GM10248 (cell line): ENCODE data around the gene PNPT1.

Experiments used
- CTCF ChIA-PET: fragments of 300-600 bp; sonication (Branson Sonifier 250); formaldehyde crosslinking; extraction: SDS; loops from one replicate; lab custom pipeline; 2021; ENCODE audit warnings: antibody characterized with exemption; lab: Yijun Ruan, JAX
- POLR2A ChIA-PET: fragments of 350-650 bp; sonication (Branson Sonifier 250); formaldehyde crosslinking; extraction: SDS; loops from one replicate; lab custom pipeline; 2020; ENCODE audit warnings: antibody characterized with exemption; lab: Yijun Ruan, JAX
- DNase-seq: peaks from one replicate; pipeline ENCODE4 v3.0.0; 2012; ENCODE audit errors: extremely low spot score
- CTCF ChIP-seq: IDR thresholded peaks from 2 replicates; pipeline ENCODE4 v1.5.1; 2012; ENCODE audit warnings: mild to moderate bottlenecking, low read depth; ENCODE audit errors: extremely low read depth, missing control alignments, control extremely low read depth

PNPT1 gene

DNA sequence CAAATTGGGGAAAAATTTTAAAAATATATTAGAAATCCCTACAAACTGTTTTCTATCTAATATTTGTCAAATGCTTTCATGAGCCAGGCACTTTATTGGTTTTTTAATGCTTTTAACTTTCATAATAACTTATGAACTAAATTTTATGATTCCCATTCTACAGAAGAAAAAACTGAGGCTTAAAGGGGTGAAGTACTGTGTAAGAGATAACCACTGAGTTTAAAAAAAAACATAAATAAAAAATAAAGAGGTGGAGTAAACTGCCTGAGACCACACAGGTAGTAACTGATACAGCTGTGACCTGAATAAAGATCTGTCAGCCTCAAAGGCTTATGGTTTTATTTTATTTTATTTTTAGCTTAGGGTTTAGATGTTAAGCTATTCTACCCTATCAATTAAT, 24.7 kb downstream of the PNPT1 start:
- CTCF ChIA-PET: no interaction called here
- DNase-seq: no peak
- TF ChIP-seq CTCF: no peak
- POLR2A ChIA-PET: no interaction called here

DNA sequence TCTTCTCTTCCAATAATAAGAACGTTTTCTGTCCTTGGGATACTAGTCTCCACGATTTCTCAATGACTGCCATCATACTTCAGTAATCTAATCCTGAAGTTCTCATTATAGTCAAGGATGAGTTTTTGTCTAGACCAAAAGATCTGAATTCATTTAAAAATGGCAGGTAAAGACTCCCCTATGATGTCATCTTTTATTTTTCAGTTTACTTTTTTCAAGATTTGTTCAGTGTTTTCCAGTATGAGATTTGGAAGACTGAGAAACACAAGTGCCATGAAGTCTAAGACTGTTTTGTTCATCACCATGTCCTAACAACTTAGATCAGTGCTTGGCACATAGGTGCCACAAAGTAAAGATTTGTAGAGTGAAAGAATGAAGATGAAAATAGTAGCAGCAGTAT, 40.4 kb downstream of the PNPT1 start:
- no peak for DNase-seq
- no peak for TF ChIP-seq CTCF
- ChIA-PET CTCF (no interaction called here), POLR2A (no interaction called here)

DNA sequence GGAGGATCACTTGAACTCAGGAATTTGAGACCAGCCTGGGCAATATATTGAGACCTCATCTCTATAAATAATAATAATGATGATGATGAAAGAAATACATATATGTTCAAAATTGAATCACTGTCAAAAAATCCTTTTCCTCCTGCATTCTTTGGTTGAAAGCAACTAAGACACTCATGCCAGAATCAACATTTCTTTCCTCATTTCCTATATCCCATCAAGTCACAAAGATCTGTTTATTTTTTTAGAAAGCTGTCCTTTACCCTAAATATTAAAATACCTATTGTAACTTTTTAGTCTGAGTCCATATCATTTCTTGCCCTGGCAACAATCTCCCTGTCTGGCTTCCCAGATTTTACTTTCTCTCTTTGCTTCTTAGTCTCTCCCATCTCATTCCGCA, 44.4 kb downstream of the PNPT1 start:
- POLR2A ChIA-PET: no interaction called here
- no peak for DNase-seq
- TF ChIP-seq CTCF: no peak
- CTCF ChIA-PET: interaction anchor here (1.2 kb wide), 1 partner anchor 13 kb away, joined by 3 read pairs; no protein-coding TSS in a partner anchor

DNA sequence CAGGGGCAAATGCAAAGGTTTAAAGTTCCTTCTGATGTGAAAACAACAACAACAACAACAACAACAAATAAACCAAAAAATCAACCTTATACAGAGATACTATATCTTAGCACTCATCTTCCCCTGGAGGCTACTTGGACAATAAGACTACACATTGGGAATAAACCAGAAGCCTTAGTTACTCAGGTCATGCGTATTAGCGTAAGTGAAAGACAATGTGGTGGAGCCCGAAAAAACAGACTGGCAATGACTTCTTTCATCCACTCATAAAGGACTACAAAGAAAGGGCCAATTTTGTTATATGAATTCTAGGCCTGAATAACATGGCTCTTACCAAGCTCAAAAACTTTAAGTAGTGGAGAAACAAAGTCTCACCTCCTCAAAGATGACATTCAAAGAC, 56.8 kb downstream of the PNPT1 start:
- ChIA-PET CTCF (interaction anchor here (0.9 to 1.3 kb wide), 2 partner anchors 8 to 16 kb away, joined by 3 to 5 read pairs; no protein-coding TSS in a partner anchor), POLR2A (no interaction called here)
- no peak for TF ChIP-seq CTCF
- DNase-seq: no peak

DNA sequence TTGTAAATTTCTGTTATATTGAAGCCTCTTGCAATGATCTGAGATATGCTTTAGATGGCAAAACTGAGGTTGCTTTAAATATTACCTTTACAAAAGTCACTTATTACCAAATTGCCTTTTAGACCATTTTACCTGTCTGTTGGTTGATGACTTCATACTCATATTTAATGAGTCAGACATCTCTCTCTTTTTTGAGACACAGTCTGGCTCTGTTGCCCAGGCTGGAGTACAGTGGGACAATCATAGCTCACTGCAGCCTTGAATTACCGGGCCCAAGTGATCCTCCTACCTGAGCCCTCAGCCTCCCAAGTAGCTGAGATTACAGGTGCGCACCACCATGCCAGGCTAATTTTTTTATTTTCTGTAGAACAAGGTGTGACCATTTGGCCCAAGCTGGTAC, 64.7 kb downstream of the PNPT1 start:
- CTCF ChIA-PET: interaction anchor here (1.0 kb wide), 1 partner anchor 8 kb away, joined by 3 read pairs; no protein-coding TSS in a partner anchor
- DNase-seq: no peak
- TF ChIP-seq CTCF: no peak
- POLR2A ChIA-PET: no interaction called here

DNA sequence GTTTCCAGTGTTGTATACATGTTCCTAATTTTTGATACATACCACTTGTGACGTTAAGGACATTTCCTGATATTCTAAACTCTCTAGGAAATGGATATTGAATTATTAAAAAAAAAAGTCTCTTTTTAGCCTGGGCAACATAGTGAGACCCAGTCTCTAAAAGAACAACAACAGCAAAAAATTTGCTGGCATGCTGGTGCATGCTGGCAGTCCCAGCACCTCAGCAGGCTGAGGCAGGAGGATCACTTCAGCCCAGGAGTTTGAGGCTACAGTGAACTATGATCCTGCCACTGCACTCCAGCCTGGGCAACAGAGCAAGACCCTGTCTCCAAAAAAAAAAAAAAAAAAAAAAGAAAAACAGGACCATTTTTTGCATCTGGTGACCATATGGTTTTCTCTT, 65.7 kb downstream of the PNPT1 start:
- ChIA-PET CTCF (no interaction called here), POLR2A (no interaction called here)
- no peak for TF ChIP-seq CTCF
- no peak for DNase-seq

DNA sequence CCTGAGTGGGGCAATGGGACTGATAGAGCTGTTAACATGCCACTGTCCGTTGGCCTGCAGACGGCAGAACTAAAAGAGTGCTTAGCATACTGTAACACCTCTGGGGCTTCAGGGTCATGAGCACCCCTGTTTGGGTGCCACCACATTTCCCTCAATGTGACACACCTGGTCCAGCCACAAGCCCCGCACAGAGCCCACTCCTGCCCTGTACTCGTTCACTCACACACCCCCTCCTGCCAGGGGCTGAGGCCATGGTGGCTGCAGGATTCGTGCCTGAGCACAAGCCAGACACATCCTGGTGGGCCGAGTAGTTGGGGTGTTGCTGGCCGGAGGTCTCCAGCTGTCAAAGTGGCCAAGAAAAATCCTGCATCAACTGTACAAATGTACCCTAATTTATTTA, 71.8 kb downstream of the PNPT1 start:
- ChIA-PET POLR2A (no interaction called here), CTCF (interaction anchor here (1.5 kb wide), 1 partner anchor 102 kb away, joined by 5 read pairs; the partner anchor contains the start of gene CFAP36)
- no peak for DNase-seq
- TF ChIP-seq CTCF: no peak
